Stimulated activated CD8-positive, alpha-beta memory T cell treated with anti-CD3 and anti-CD28 coated beads, Interleukin-4, amount 100 ng/mL, for 48 hours (primary cell): Measurements from ENCODE around the gene PAX5.

Experiments
- DNase-seq: peaks from one replicate; pipeline ENCODE4 v3.0.0-alpha.2; 2020

Gene PAX5

DNA sequence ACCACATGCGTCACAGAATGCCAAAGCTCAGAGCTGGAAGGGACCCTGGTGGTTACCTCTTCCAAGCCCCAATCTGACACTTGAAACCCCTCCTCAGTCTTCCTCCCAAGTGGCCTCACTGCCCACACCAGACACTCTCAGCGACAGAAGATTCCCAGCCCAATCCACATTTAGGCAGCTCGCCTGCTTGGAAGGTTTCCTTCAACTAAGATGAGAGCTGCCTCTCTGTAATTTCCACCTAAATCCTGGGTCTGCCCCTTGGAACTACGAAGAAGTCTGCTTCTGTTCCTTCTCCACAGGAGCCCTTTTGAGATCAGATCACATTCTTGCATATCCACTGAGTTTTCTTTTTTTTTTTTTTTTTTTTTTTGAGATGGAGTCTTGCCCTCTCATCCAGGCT lies 83.7 kb downstream of the PAX5 start:
- no peak for DNase-seq

DNA sequence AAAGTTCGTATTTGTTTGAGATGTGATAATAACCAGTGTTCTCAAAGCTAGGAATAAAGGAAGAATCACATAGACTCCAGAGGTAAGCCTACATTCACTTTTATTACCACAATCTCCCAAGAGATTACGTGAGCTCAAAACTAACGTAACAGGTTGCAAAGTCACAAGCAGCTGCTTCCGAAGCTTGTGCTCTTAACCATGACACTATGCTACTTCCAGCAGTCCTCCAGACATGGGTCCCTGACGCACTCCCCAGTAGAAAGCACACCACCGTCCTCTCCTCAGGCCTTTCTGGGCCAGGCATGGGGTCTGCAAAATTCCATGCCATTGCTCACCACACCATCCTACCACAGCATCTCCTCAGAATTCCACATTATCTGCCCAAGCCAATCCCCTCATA lies 84.6 kb downstream of the PAX5 start:
- no peak for DNase-seq

DNA sequence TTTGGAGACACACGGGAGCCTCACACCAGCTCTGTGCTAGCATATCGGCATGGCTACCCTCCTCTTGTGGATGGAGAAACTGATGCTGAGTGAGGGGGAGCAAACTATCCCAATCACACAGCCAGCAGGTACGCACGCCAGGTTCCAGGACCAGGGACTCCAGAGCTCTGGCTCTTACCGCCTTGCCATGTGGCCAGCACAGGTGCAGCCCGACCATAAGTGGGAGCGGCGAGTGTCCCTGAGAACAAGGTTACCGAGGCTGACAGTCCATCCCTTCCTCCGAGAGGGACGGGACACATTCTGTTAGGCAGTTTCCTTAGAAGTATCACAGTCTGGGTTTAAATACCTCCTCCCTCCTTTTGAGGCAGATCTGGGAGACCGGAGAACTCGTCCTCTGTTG lies 86.0 kb downstream of the PAX5 start:
- no peak for DNase-seq

- DNase-seq = no peak
Observed at GRCh38 chr9:36946653-36947052, 87.4 kb downstream of the PAX5 start.

DNA sequence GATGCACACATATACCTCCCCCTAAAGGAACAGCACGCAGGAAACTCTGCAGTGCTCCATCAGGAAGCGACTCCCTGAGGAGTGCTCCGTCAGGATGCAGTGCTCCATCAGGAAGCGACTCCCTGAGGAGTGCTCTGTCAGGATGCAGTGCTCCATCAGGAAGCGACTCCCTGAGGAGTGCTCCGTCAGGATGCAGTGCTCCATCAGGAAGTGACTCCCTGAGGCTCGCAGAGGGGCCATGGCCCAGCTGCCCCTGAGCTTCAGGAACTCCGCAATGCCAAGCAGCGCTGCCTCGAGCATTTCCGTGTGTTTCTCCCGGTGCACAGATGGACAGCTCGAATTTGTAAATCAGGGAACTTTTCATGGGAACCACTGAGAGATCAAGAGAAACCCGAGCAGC lies 88.1 kb downstream of the PAX5 start:
- no peak for DNase-seq

- DNase-seq = no peak
Observed at GRCh38 chr9:36942891-36943290, 91.2 kb downstream of the PAX5 start.

DNA sequence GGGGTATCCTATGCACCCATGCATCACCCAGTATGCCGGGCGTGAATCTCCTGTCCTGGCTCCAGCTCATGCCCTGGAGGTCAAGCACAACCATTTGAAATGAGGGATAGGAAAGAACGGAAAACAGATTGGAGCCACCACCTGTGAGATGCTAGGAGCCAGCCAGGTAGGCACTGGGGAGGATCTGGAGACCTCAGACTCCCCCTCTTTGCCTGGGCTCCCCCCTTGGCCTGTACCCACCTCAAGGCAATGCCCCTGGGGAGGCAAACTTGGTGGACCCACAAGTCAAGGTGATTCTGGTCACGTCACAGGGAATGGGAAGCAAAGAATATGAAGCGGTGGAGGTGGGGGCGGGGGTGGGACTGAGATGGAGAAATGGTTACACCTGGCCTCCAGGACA lies 92.6 kb downstream of the PAX5 start:
- no peak for DNase-seq

- no peak for DNase-seq
Observed at GRCh38 chr9:36940881-36941280, 93.2 kb downstream of the PAX5 start.

GRCh38 chr9:36940500-36940853 lies 93.6 kb downstream of the PAX5 start:
- no peak for DNase-seq

GRCh38 chr9:36939655-36940499 lies 94.2 kb downstream of the PAX5 start:
- DNase-seq = no peak

- DNase-seq = no peak
Observed at GRCh38 chr9:36939214-36939613, 94.9 kb downstream of the PAX5 start.

DNA sequence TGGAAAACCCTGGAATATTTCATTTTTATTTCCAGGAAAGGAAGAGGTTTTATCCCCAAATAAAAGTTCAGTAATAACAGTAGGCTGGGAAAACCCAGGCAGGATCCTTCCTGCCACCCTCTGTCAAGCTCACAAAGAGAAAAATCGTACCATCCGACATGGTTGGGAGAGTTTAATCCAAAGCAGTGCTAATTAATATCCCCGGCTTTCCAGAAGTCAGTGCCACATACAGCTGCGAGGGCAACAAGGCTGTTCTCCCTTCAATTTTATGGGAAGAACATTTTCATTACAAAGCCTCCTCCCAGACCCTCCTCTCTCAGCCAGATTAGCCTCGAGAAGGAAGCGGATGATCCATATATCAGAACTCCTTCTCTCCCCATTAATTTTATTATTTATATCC lies 95.5 kb downstream of the PAX5 start:
- no peak for DNase-seq

DNA sequence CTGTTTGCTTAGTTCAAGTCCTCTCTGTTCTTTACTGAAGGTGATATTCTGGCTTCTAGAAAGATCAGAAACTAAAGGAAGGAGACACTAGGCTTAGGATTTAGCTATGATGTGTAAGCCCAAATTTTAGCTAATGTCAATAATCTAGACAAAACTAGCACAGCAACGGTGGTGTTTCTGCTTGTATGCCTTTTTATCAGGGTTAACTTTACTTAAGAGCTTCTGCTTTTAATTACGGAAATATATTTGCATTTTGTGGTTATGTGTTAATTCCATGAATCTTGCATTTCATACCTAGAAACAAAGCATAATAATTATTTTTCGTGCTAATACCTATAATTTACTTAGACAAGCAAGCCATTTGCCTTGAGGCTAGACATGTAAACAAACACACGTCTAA lies 96.1 kb downstream of the PAX5 start:
- no peak for DNase-seq

DNA sequence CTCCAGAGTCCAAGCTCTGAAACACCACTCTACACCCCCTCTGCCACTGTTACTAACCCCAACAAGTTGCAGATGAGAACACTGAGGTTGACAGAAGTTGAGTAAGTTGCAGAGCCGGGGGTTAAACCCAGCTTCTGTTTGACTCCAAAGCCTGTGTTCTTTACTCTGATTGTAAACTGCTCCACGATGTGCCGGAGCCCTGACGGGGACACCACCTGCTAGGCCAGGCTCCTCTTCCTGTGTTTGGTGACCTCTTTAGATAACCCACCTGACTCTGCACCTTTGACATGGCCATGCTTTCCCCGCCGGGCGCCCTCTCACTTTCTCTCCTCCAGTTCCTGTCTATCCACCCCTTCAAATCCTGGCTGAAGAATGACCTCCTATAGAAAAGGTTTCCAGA lies 96.7 kb downstream of the PAX5 start:
- no peak for DNase-seq

DNA sequence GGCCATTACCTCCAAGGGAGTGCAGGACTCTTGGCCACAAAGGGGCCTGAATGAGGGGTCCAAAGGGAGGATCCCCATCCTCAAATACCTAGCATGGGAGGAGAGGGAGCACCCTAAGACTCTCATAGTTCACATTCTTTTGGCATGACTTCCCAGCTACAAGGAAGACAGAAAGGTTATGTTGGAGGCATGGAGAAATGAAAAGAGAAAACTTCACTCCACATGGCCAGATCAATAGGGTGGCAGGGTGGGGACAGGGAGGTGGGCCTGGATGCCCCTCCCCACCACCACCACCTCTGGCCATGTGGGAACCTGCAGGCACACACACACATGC lies 97.6 kb downstream of the PAX5 start:
- no peak for DNase-seq

DNA sequence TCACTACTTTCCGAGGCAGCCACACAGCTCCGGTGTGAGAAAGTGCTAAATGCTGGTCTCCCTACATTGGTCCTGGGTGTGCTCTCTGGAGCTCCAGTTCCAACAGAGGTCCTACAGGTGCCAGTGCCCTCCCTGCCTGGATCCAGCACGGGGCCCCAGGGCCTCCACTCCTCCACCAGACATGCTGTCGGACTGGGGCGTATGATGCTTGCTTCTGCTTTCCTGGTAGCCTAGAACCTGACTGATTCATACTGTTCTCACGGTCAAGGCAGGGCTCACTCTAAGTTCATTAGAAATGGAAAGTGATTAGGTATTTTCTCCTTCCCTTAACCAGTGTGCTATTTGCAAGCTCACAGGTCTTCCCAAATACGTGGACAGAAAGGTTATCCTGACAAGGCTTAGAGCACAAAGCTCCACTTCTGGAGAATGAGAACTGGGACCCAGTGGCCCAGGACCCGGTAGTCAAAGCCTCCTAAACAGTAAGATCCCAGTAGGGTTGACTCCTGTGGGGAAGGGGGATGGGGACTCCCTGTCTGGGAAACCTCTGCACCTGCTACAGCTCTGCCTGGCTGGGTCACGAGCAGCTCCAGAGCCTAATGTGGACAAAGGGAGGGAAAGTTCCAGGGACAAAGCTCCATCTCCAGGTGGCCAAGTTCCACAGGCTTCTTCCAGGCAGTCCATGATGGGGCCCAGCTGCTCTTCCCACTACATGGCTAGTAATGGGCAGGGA lies 98.1 kb downstream of the PAX5 start:
- DNase-seq = no peak

DNA sequence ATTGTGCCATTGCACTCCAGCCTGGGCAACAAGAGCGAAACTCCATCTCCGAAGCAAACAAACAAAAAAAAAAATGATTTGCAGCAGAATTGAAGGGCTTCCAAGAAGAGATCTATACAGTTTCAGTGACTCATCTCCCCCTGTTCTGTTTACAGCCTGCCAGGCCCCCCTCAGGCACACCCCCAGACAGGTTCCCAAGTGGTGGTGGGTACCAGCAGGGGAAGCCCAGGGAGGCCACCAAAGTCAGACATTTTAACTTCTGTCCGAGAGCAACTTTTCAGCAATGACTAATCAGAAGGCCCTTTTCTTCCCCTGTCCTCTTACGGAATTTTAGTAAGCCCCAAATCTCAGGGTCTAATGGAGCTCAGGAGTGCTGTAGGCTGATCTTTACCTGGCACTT lies 98.7 kb downstream of the PAX5 start:
- DNase-seq = no peak

DNA sequence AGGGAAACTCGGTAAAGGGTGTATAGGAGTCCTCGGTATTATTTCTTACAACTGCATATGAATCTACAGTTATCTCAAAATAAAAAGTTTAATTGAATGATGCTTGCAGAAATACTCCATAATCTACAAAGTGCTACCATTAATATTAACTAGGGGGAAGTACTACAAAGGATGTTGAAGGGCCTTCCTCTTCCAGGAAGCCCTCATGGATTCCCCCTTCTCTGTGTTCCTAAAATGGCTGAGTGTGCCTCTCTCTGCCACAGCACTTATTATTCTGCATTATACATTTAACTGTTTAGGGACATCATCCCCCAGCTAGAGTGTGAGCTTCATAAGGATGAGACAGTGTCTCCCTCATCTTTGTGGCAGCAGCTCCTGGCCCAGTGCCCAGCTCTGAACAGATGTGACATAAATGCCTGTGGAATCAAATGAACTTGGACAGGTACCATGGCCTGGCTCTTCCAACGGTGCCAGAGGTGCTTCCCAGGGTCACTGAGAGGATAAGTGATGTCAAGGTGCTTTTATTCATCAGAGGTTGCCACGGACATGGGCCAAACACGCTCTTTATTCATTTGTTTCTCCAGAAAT lies 99.5 kb downstream of the PAX5 start:
- DNase-seq = no peak

- no peak for DNase-seq
Observed at GRCh38 chr9:36933676-36934215, 100.3 kb downstream of the PAX5 start.

- DNase-seq = no peak
Observed at GRCh38 chr9:36932198-36932597, 101.9 kb downstream of the PAX5 start.

DNA sequence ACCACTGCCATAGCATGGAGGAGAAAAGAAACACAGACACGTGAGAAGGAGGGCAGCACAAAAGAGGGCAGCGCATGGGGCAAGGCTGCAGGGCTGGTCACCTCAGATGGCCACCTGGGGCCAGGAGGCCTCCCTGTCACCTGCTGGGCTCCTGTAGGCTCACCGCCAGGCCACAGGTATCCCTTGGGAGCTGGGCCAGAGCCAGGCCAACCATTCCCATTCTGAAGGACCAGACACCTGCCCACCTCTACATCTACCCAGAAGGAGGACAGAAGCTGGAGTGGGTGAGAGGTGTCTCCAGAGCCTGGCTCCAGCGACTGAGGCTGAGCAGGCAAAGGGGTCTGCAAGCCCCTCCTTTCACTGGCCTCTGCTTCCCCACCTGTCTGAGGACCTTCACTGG lies 103.1 kb downstream of the PAX5 start:
- DNase-seq = no peak

GRCh38 chr9:36929350-36929675 lies 104.8 kb downstream of the PAX5 start:
- no peak for DNase-seq

GRCh38 chr9:36928670-36929349 lies 105.3 kb downstream of the PAX5 start:
- DNase-seq = no peak

GRCh38 chr9:36928210-36928609 lies 105.9 kb downstream of the PAX5 start:
- no peak for DNase-seq
